Mesangial cell (primary cell): Measurements from ENCODE around the gene FAM149B1. TPM values are rescaled to one million over a fixed set of nuclear protein-coding genes. Genes with fewer than 3 reads are reported as not detected.

ENCODE experiments used
- total RNA-seq: library from RNA; depleted of rRNA; stranded (reverse); fragments of >200 nt; gene quantifications from 2 replicates; pipeline ENCODE4 v1.2.3, GENCODE V29; 2015

Gene FAM149B1
- total RNA-seq: 7.7 and 12.5 TPM in 2 replicates

DNA sequence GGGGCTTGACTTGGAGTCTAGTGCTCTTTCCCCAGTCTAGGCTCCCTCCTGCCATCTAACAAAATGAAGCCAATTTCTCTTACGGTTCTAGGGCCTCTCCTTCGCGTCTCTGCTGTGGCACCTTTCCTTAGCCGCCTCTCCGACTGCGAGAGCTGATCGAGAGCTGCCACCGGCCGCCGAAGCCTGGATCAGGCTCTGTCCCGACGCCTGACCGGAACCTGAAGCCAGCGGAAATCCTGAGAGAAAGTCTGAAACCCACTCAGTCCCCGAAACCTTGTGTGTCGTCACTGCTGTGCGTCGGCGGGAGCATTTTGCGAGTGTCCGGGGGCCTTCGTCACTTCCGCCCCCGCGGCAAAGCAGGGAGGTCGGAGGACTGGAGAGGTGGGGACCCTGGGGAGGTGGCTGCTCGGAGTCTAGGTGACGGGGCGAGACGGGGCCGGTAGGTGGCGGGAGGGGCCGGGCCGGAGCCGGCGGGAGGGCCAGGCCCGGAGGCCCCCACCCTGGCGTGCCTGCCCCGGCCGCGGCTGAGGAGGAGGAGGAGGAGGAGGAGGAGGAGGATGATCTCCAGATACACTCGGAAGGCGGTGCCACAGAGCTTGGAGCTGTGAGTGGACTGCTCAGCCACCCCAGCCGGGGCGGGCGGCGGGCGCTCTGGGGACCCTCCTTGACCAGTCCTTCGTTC is at the start of gene FAM149B1, which contains the start of gene ECD:
Gene FAM149B1 (plus strand): TSS at position 337 of the 682 bp plus-strand sequence. CDS start 221 bp downstream, at position 558.
Gene ECD (minus strand): TSS at position 226 of the 682 bp plus-strand sequence. CDS start 4,071 bp downstream, outside the sequence.

DNA sequence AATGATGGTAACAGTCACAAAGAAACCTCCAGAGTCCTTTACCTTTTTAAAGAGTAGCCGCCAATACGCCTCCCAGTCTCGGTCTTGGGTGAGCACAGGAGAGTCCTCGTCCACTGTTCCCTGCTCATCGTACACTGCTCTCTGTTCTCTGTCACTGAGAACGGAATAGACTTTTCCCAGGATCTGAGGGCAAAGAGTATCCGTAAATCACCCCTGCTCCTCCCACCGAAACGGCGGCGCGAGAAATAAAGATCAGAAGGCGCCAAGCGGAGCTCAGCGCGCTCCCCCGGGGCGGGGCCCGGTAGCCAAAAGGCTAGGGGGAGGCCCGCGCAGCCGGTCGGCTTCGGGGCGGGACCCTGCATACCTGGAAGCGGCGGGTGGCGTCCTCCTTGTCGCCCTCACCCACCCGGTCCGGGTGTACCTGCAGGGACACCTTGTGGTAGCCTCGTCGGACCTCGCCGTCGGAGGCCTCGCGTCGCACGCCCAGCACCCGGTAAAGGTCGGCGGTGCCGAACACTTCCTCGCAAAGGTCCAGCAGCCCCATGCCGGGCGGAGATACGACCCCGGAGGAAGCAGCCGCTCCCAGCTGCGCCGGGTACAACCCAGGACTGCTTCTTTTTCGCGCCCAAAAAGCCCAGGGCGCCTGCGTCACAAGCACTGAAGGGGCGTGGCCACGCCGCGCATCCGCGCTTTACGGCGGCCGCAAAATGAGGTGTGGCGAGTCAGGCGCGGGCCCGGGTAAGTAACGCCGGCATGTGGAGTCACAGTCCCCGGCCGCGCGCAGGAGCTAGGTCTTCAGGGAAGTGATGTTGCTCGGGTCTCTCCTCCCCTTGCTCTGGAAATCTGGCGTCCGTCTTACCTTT is 79.0 kb downstream of the FAM149B1 start, which contains the start of gene DNAJC9:
Gene DNAJC9 (minus strand): TSS at position 610 of the 863 bp plus-strand sequence. CDS start 66 bp downstream, at position 544.

DNA sequence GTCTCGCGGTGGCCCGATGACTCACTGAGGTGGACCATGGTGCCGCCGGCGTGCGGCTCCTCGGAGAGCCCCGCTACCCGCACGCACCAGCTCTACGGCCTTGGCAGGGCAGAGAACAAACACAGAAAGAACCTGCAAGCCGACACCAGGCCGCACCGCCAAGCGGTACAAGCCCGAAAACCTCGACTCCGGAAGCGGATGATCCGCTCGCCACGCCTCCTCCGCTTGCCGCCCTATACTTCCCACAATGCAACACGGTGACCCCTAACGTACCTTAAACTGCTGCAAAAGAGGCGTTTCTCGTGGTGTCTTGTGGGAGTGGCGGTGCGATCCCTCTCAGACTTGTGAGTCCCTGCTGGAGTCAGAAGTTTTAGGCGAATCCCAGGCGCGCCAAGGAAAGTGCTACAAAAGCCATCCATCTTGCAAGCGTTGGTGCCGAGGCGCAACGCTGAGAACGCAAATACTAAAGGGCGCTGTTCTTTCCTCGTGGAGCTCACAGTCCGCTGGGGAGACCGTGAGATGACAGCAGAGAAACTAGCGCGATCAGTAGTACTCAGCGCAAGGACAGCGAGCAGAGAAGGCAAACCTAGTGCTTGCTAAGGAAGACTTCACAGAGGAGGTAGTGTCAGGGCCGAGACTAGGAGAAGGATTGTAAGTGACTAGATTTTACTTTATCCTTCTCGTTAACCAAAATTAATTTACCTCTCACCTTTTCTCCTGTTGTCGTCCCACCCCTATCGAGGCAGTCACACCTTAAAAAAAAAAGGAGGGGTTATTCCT is 84.7 kb downstream of the FAM149B1 start, which contains the start of gene MRPS16:
Gene MRPS16 (minus strand): TSS at position 200 of the 780 bp plus-strand sequence. CDS start 162 bp downstream, at position 38.

Other genes starting within 250 kb of the FAM149B1 start
- gene PLA2G12B, start 213.3 kb upstream of the FAM149B1 start, total RNA-seq: not detected in 2 replicates
- gene P4HA1, start 71.3 kb upstream of the FAM149B1 start, total RNA-seq: 23.5 and 25.6 TPM in 2 replicates
- gene NUDT13, start 57.7 kb upstream of the FAM149B1 start, total RNA-seq: 2.0 and 4.4 TPM in 2 replicates
- gene ECD, start 111 bp upstream of the FAM149B1 start, total RNA-seq: 22.9 and 27.7 TPM in 2 replicates
- 10.8 and 56.2 TPM in 2 replicates for gene DNAJC9, start 79.1 kb downstream of the FAM149B1 start, total RNA-seq
- gene MRPS16, start 84.5 kb downstream of the FAM149B1 start, total RNA-seq: 52.0 and 74.6 TPM in 2 replicates
- under 0.01 and 1.0 TPM in 2 replicates for gene CFAP70, start 190.7 kb downstream of the FAM149B1 start, total RNA-seq
- 101 and 106 TPM in 2 replicates for gene ANXA7, start 245.9 kb downstream of the FAM149B1 start, total RNA-seq